ENCODE results near the gene ADAMTS8. TPM values are rescaled to one million over a fixed set of nuclear protein-coding genes. Genes with fewer than 3 reads are reported as not detected.

ADAMTS8 gene
- total RNA-seq, 1 experiment from 2014 or later, result not detected

GRCh38 chr11:130405428-130405827 is 23.0 kb downstream of the ADAMTS8 start:
- intact Hi-C loops (cut with micrococcal nuclease; ENCODE audit: unreplicated experiment), result no loop called here
- no TSS peak for BruUV-seq (replicated peaks)
- H3K27ac Mint-ChIP-seq (ENCODE audit: unreplicated experiment), result no peak overlapping the region
- TF ChIP-seq CTCF (IDR thresholded peaks at IDR 0.05; ENCODE audit: unreplicated experiment), result no peak
- no peaks in the 10 kb centered on the region for H3K4me1 Mint-ChIP-seq (ENCODE audit: low read depth, unreplicated experiment)
- H3K36me3 Mint-ChIP-seq (ENCODE audit: insufficient read depth, unreplicated experiment), result no peaks in the 10 kb centered on the region
- CTCF ChIA-PET, result interaction anchor here (0.8 kb wide), 1 partner anchor 26 kb away, joined by 3 read pairs; no protein-coding TSS in a partner anchor
- no peaks in the 10 kb centered on the region for H3K9me3 Mint-ChIP-seq (ENCODE audit: low read depth, unreplicated experiment)
- peaks cover 68% of the 10 kb centered on the region for H3K27me3 Mint-ChIP-seq (ENCODE audit: unreplicated experiment)
- no peak for DNase-seq
- no peak overlapping the region for H3K4me3 Mint-ChIP-seq (ENCODE audit: low read depth, unreplicated experiment)

DNA sequence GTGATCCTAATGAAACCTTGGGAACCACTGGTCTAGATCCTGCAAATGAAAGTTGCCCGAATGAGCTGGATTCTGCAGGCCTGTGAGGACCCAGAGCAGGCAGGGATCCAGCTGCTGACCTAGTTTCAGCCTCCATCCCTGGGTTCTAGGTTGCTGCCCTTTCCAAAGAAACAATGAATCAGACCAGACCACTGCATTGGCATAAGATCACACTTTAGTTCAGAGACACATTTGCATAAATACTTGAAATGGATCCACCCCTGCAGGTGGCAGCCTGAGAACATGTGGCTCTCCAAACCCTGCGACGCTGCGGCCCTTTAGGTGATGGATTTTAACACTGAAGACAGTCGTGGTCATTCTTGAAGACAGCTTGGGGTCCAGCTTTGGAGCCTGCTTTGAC is 23.7 kb downstream of the ADAMTS8 start:
- no peak overlapping the region for H3K27ac Mint-ChIP-seq (ENCODE audit: unreplicated experiment)
- DNase-seq, result no peak
- no TSS peak for BruUV-seq (replicated peaks)
- intact Hi-C loops (cut with micrococcal nuclease; ENCODE audit: unreplicated experiment), result no loop called here
- H3K9me3 Mint-ChIP-seq (ENCODE audit: low read depth, unreplicated experiment), result no peaks in the 10 kb centered on the region
- H3K4me1 Mint-ChIP-seq (ENCODE audit: low read depth, unreplicated experiment), result no peaks in the 10 kb centered on the region
- H3K36me3 Mint-ChIP-seq (ENCODE audit: insufficient read depth, unreplicated experiment), result no peaks in the 10 kb centered on the region
- H3K27me3 Mint-ChIP-seq (ENCODE audit: unreplicated experiment), result peaks cover 68% of the 10 kb centered on the region
- CTCF ChIA-PET, result interaction anchor here (0.8 kb wide), 1 partner anchor 27 kb away, joined by 3 read pairs; no protein-coding TSS in a partner anchor
- no peak for TF ChIP-seq CTCF (IDR thresholded peaks at IDR 0.05; ENCODE audit: unreplicated experiment)
- H3K4me3 Mint-ChIP-seq (ENCODE audit: low read depth, unreplicated experiment), result no peak overlapping the region

DNA sequence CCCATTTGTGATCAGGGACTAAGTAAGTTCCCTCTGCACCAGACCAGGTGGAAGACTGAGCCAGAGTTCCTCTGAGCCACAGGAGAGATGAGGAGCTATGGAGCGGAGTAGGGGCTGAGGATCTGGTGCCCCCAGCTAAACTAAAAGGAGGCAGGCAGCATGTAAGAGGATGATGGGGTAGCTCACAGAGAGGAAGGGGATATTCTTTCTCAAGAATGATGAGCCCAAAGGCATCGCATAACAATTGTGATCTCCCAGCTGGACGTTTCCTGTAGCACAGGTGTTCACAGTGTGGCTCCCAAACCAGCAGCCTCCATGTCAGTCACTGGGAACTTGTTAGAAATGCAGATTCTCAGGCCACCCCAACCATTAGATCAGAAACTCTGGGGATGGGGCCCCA is 24.4 kb downstream of the ADAMTS8 start:
- intact Hi-C loops (cut with micrococcal nuclease; ENCODE audit: unreplicated experiment), result no loop called here
- CTCF ChIA-PET, result interaction anchor here (1.3 kb wide), 1 partner anchor 9 kb away, joined by 3 read pairs; no protein-coding TSS in a partner anchor
- no peak overlapping the region for H3K27ac Mint-ChIP-seq (ENCODE audit: unreplicated experiment)
- H3K36me3 Mint-ChIP-seq (ENCODE audit: insufficient read depth, unreplicated experiment), result no peaks in the 10 kb centered on the region
- no TSS peak for BruUV-seq (replicated peaks)
- TF ChIP-seq CTCF (IDR thresholded peaks at IDR 0.05; ENCODE audit: unreplicated experiment), result no peak
- no peaks in the 10 kb centered on the region for H3K9me3 Mint-ChIP-seq (ENCODE audit: low read depth, unreplicated experiment)
- no peak overlapping the region for H3K4me3 Mint-ChIP-seq (ENCODE audit: low read depth, unreplicated experiment)
- DNase-seq, result no peak
- peaks cover 68% of the 10 kb centered on the region for H3K27me3 Mint-ChIP-seq (ENCODE audit: unreplicated experiment)
- H3K4me1 Mint-ChIP-seq (ENCODE audit: low read depth, unreplicated experiment), result no peaks in the 10 kb centered on the region

- intact Hi-C loops (cut with micrococcal nuclease; ENCODE audit: unreplicated experiment), result no loop called here
- no peak for DNase-seq
- Mint-ChIP-seq H3K9me3 (ENCODE audit: low read depth, unreplicated experiment) (no peaks in the 10 kb centered on the region), H3K36me3 (ENCODE audit: insufficient read depth, unreplicated experiment) (no peaks in the 10 kb centered on the region), H3K27me3 (ENCODE audit: unreplicated experiment) (peaks cover 71% of the 10 kb centered on the region), H3K27ac (ENCODE audit: unreplicated experiment) (no peak overlapping the region), H3K4me1 (ENCODE audit: low read depth, unreplicated experiment) (no peaks in the 10 kb centered on the region), H3K4me3 (ENCODE audit: low read depth, unreplicated experiment) (no peak overlapping the region)
- BruUV-seq (replicated peaks), result no TSS peak
- CTCF ChIA-PET, result interaction anchor here (1.3 kb wide), 1 partner anchor 8 kb away, joined by 3 read pairs; no protein-coding TSS in a partner anchor
- TF ChIP-seq CTCF (IDR thresholded peaks at IDR 0.05; ENCODE audit: unreplicated experiment), result no peak
Observed at GRCh38 chr11:130403271-130403804, 25.1 kb downstream of the ADAMTS8 start.

Data from Calu3 (cell line).